Gastroesophageal sphincter (tissue), 3 donors: ENCODE data around the gene EPSTI1.

ENCODE experiments used
- EP300 ChIP-seq: sonication (generic); formaldehyde crosslinking; IDR thresholded peaks from one replicate; pipeline ENCODE4 v1.6.1; 2017; ENCODE audit warnings: antibody characterized with exemption, mild to moderate bottlenecking
- POLR2A ChIP-seq, 2 donors: fragments of 450-650 bp; IDR thresholded peaks; one replicate each; pipeline ENCODE4 v1.6.1; 2017; ENCODE audit warnings: antibody characterized with exemption in 2 of 2, mild to moderate bottlenecking in 2 of 2, moderate library complexity in 1 of 2
- TF ChIP-seq, protein P1 (sequence below), 4 experiments: fragments of 200-600 bp in 2 of 4; fragments of 450-650 bp in 2 of 4; sonication (generic) in 1 of 4; IDR thresholded peaks; one replicate each; pipeline ENCODE4 v1.5.1; 2017 to 2019; ENCODE audit warnings: antibody characterized with exemption in 4 of 4, mild to moderate bottlenecking in 2 of 4, moderate library complexity in 2 of 4

DNA sequence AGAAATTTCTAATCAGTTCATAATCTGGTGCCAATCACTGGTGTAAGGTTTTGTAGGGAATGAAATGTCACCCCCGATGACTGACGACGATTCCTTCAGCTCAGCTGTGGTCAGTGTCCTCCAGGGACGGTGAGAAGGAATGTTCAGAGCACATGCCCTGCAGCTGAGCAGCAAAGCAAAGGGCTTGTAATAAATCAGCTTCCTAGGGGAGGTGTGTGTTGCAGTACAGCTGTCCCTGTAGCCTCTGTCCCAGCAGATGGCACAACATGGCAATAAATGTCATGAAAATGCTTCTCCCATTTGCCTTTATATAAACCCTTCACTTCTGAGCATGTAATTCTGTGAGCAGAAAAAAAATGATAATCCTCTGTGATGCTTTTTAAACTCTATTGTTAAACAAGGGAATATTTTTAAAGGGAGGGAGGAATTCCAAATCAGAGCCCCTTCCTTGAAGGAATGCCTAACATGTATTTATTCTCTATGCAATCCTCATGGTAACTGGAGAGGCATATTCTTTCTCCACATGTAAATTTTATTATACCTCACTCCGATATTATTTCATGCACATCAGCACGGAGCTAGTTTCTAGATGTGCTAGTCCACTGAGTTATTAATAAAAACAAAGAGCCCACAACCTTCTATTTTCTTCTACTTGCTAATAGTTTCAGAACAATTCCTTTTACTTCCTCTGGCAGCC is 108.1 kb downstream of the EPSTI1 start:
- TF ChIP-seq, protein P1, sequence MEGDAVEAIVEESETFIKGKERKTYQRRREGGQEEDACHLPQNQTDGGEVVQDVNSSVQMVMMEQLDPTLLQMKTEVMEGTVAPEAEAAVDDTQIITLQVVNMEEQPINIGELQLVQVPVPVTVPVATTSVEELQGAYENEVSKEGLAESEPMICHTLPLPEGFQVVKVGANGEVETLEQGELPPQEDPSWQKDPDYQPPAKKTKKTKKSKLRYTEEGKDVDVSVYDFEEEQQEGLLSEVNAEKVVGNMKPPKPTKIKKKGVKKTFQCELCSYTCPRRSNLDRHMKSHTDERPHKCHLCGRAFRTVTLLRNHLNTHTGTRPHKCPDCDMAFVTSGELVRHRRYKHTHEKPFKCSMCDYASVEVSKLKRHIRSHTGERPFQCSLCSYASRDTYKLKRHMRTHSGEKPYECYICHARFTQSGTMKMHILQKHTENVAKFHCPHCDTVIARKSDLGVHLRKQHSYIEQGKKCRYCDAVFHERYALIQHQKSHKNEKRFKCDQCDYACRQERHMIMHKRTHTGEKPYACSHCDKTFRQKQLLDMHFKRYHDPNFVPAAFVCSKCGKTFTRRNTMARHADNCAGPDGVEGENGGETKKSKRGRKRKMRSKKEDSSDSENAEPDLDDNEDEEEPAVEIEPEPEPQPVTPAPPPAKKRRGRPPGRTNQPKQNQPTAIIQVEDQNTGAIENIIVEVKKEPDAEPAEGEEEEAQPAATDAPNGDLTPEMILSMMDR (IDR thresholded peaks at IDR 0.05): peak in 1 of 4 experiments; percentile 22
- TF ChIP-seq POLR2A (IDR thresholded peaks at IDR 0.05) (no peak), EP300 (no peak)
